GM12878 (cell line): Measurements from ENCODE around the gene PIGU. TPM values are rescaled to one million over a fixed set of nuclear protein-coding genes. Genes with fewer than 3 reads are reported as not detected.

ENCODE experiments used
- ATAC-seq: fragments of 200-7000 bp; cut with Tn5 transposase; 3 replicates; pipeline ENCODE4 v1.9.1; 2020; ENCODE audit warnings: mild to moderate bottlenecking, moderate library complexity
- BruUV-seq: library from RNA; stranded (reverse); fragments of 400-500 nt; replicated peaks from 2 replicates; lab custom pipeline; 2021; lab: Mats Ljungman, UMichigan
- CTCF ChIA-PET: fragments of 300-600 bp; sonication (Branson Sonifier 250); formaldehyde crosslinking; extraction: SDS; loops from one replicate; lab custom pipeline; 2021; ENCODE audit warnings: inconsistent platforms; lab: Yijun Ruan, JAX
- POLR2A ChIA-PET: fragments of 350-600 bp; formaldehyde crosslinking; extraction: SDS; loops from one replicate; lab custom pipeline; 2021; ENCODE audit warnings: inconsistent platforms; lab: Charles Lee
- RAD21 ChIA-PET: fragments of 300-600 bp; sonication (Branson Sonifier 250); formaldehyde crosslinking; loops from one replicate; lab custom pipeline; 2023; ENCODE audit warnings: antibody characterized with exemption; ENCODE audit not compliant: unreplicated experiment; lab: Charles Lee
- SMC1A ChIA-PET: fragments of 300-600 bp; sonication (Branson Sonifier 250); formaldehyde crosslinking; loops from one replicate; lab custom pipeline; 2023; ENCODE audit not compliant: unreplicated experiment, uncharacterized antibody; lab: Charles Lee
- DNase-seq: peaks from one replicate; pipeline ENCODE4 v3.0.0-alpha.2; 2011; ENCODE audit warnings: low read depth, low spot score
- FAIRE-seq: peaks from 3 replicates; lab custom pipeline; 2011; peaks lifted over from hg19 to GRCh38; lab: Jason Lieb, UNC
- H2AFZ ChIP-seq: 2 replicates; pipeline ENCODE4 v1.6.0; 2011; ENCODE audit warnings: low read depth, low read length, control low read depth; ENCODE audit not compliant: control insufficient read depth
- H3K27ac ChIP-seq: 2 replicates; pipeline ENCODE4 v1.5.1; 2011; ENCODE audit warnings: control low read depth; ENCODE audit not compliant: control insufficient read depth, insufficient read depth
- H3K27me3 ChIP-seq, 2 experiments: replicated peaks in 1 of 2; 2 replicates each; pipeline versions ENCODE4 v1.6.0 to v1.6.1; 2011; ENCODE audit warnings: low read length in 1 of 2; ENCODE audit not compliant: control insufficient read depth in 2 of 2, insufficient read depth in 2 of 2
- H3K36me3 ChIP-seq, 2 experiments: 2 replicates each; pipeline ENCODE4 v1.5.1; 2011; ENCODE audit warnings: low read length in 1 of 2; ENCODE audit not compliant: control insufficient read depth in 2 of 2, insufficient read depth in 2 of 2
- H3K4me1 ChIP-seq: 2 replicates; pipeline ENCODE4 v1.6.1; 2011; ENCODE audit warnings: mild to moderate bottlenecking, low read length, moderate library complexity, mixed read lengths; ENCODE audit not compliant: control insufficient read depth, insufficient read depth
- H3K4me2 ChIP-seq: 2 replicates; pipeline ENCODE4 v1.6.0; 2011; ENCODE audit warnings: control low read depth; ENCODE audit not compliant: control insufficient read depth, insufficient read depth
- H3K4me3 ChIP-seq: fragments of 200-600 bp; sonication (generic); 2 replicates; pipeline ENCODE4 v1.5.1; 2016
- H3K79me2 ChIP-seq: 2 replicates; pipeline ENCODE4 v1.6.0; 2011; ENCODE audit warnings: low read length; ENCODE audit not compliant: control insufficient read depth, insufficient read depth
- H3K9ac ChIP-seq: 2 replicates; pipeline ENCODE4 v1.8.0; 2011; ENCODE audit warnings: low read length, control low read depth, mixed read lengths; ENCODE audit not compliant: control insufficient read depth, insufficient read depth
- H3K9me3 ChIP-seq: replicated peaks from 3 replicates; pipeline ENCODE4 v1.5.1; 2011; ENCODE audit warnings: mild to moderate bottlenecking, low read length; ENCODE audit not compliant: control insufficient read depth, insufficient read depth
- H4K20me1 ChIP-seq: 2 replicates; pipeline ENCODE4 v1.6.0; 2011; ENCODE audit not compliant: control insufficient read depth, insufficient read depth
- CHD2 ChIP-seq: IDR thresholded peaks from 2 replicates; pipeline ENCODE4 v1.6.1; 2011; ENCODE audit warnings: low read depth, low read length, improper control_type of control experiment, borderline replicate concordance
- CHD4 ChIP-seq: fragments of 200-600 bp; sonication (generic); IDR thresholded peaks from 2 replicates; pipeline ENCODE4 v1.6.1; 2016; ENCODE audit warnings: mild to moderate bottlenecking
- JUNB ChIP-seq: IDR thresholded peaks from 2 replicates; pipeline ENCODE4 v1.6.1; 2016; ENCODE audit warnings: antibody characterized with exemption, mild to moderate bottlenecking
- SUZ12 ChIP-seq: fragments of 200-600 bp; sonication (generic); IDR thresholded peaks from one replicate; pipeline ENCODE4 v1.6.1; 2018; ENCODE audit warnings: antibody characterized with exemption, mild to moderate bottlenecking; ENCODE audit not compliant: unreplicated experiment
- ZNF274 ChIP-seq: IDR thresholded peaks from one replicate; pipeline ENCODE4 v1.8.0; 2011; ENCODE audit not compliant: insufficient read length, insufficient read depth
- ZNF687 ChIP-seq: fragments of 450-650 bp; IDR thresholded peaks from 2 replicates; pipeline ENCODE4 v1.6.1; 2017; ENCODE audit warnings: mild to moderate bottlenecking, moderate library complexity
- WGBS: methylation state at CpG from one replicate; pipeline ENCODE4 v1.1.6; 2016; ENCODE audit warnings: low lambda C conversion rate; ENCODE audit not compliant: insufficient replicate concordance, insufficient coverage; ENCODE audit errors: missing lambda C conversion rate; 5-methylcytosine and 5-hydroxymethylcytosine counted together
- in situ Hi-C: fragments of 300-500 bp; cut with MboI; formaldehyde crosslinking; loops from 9 replicates; pipeline ENCODE4 v1.14.3; 2018; ENCODE audit warnings: mixed read lengths
- intact Hi-C: fragments of 100-400 bp; cut with micrococcal nuclease; formaldehyde crosslinking; loops from one replicate; pipeline ENCODE4 v1.14.2; 2022; ENCODE audit not compliant: unreplicated experiment
- polyA plus RNA-seq, 11 experiments: library from polyadenylated mRNA; depleted of rRNA in 4 of 11; unstranded in 6 of 11; stranded (reverse) in 5 of 11; fragments of >200 nt; fragmentation: Nextera tagmentation in 4 of 11; fragmentation: Illumina TruSeq in 1 of 11; extraction: Ambion mirVana in 4 of 11; extraction: Trizol in 1 of 11; gene quantifications; 1 replicate in 1 of 11; 2 replicates in 10 of 11; pipeline versions ENCODE4 v1.2.1 to v1.2.3, GENCODE V29; 2011 to 2016; ENCODE audit warnings: inconsistent platforms in 2 of 11, missing spikeins in 2 of 11, low read depth in 1 of 11
- total RNA-seq, 4 experiments: library from RNA; depleted of rRNA in 3 of 4; stranded (reverse); fragments of >200 nt in 3 of 4; fragmentation: Illumina TruSeq in 1 of 4; extraction: Trizol in 1 of 4; gene quantifications; 2 replicates each; pipeline versions ENCODE4 v1.2.1 to v1.2.3, GENCODE V29; 2013 to 2021

Gene PIGU
- total and polyA plus RNA-seq, 10 of the 15 experiments (the other 5 are each of a cell fraction or from before 2014, with no cell fraction given) = 4.1 to 88.2 (median 25.0) TPM

DNA sequence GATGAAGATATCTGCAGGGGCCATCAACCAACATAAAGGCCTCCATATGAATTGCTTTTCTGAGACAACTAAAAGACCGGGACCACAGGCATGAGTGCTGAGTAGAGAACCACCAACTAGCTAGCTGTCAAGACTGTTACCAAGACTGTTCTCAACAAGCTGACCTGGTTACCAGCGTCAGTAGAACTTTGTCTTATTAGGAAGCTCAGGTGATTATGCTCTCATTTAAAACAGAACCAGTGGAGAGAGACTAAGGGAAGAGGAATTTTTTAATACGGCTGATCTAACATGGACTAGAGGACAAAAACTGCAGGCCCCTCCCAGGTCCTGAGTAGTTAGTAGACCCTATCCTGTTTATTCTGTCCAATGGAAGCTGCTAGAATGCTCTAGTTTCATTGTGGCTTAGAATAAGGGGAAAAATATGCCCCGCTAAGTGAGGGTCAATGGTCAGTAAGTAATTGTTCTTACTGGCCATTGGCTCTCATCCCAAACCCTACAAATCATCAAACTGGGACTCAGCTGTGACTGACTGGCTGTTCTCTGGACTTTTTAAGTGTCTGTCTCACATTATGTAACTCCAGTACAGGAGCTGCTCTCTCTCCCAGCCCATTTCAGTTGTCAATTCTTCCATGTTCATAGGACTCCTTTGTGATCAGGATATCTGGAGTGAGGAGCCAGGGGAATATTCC, 164.5 kb downstream of the PIGU start:
- no peak for TF ChIP-seq CHD2
- no peak for TF ChIP-seq CHD4
- TF ChIP-seq JUNB = no peak
- TF ChIP-seq ZNF687 = no peak
- no peak for TF ChIP-seq SUZ12
- no peak for TF ChIP-seq ZNF274
- Histone ChIP-seq H3K4me3 (no peak overlapping the region), H3K79me2 (peaks cover 11% of the 10 kb centered on the region), H3K9me3 (no peaks in the 10 kb centered on the region), H3K4me2 (no peak overlapping the region), H3K27ac (no peak overlapping the region), H4K20me1 (no peaks in the 10 kb centered on the region), H2AFZ (no peak overlapping the region), H3K9ac (no peak overlapping the region), H3K27me3 (no peaks in the 10 kb centered on the region), H3K36me3 (peaks cover 0 to 7% of the 10 kb centered on the region in 2 experiments; a peak in 1 of 4 replicates), H3K4me1 (peaks cover 3% of the 10 kb centered on the region; the same call in 1 of the 2 replicates)
- intact Hi-C loops (no loop called here), in situ Hi-C loops (no loop called here)
- FAIRE-seq = no peak
- CTCF ChIA-PET = interaction anchor here (0.6 to 2.1 kb wide), 4 partner anchors 10 to 257 kb away, joined by 3 to 13 read pairs (median 8); no protein-coding TSS in a partner anchor
- SMC1A ChIA-PET = interaction anchor here (0.6 to 1.5 kb wide), 3 partner anchors 75 to 213 kb away, joined by 3 to 6 read pairs (median 3); no protein-coding TSS in a partner anchor
- no peak for ATAC-seq
- RAD21 ChIA-PET = interaction anchor here (0.5 to 1.2 kb wide), 3 partner anchors 39 to 257 kb away, joined by 3 to 4 read pairs (median 3); no protein-coding TSS in a partner anchor
- POLR2A ChIA-PET = interaction anchor here (0.5 to 0.6 kb wide), 4 partner anchors 98 to 160 kb away, joined by 4 to 6 read pairs (median 5); no protein-coding TSS in a partner anchor
- 88% methylated on average over 4 of the region's 4 CpGs for WGBS
- no TSS peak for BruUV-seq
- DNase-seq = no peak
